Neutrophil (primary cell): Measurements from ENCODE around the gene PGLYRP3.
A peak's percentile ranks its signal among the peaks of the same experiment; 100 is the strongest.

Experiments
- H3K27ac ChIP-seq: fragments of 200-600 bp; sonication (generic); 2 replicates; pipeline ENCODE4 v1.5.1; 2016; ENCODE audit warnings: mild to moderate bottlenecking, moderate library complexity
- H3K27me3 ChIP-seq: fragments of 200-600 bp; sonication (generic); 2 replicates; pipeline ENCODE4 v1.6.0; 2016; ENCODE audit warnings: mild to moderate bottlenecking
- H3K36me3 ChIP-seq: fragments of 200-600 bp; sonication (generic); 2 replicates; pipeline ENCODE4 v1.5.1; 2017
- H3K4me1 ChIP-seq, 2 experiments: fragments of 200-600 bp in 1 of 2; sonication (generic) in 1 of 2; 1 replicate in 1 of 2; 2 replicates in 1 of 2; pipeline versions ENCODE4 v1.5.1 to v1.6.1; 2013 to 2016; ENCODE audit warnings: low read depth in 1 of 2, low read length in 1 of 2, mild to moderate bottlenecking in 1 of 2, moderate library complexity in 1 of 2; ENCODE audit not compliant: control insufficient read depth in 1 of 2, insufficient read depth in 1 of 2
- H3K4me3 ChIP-seq, 2 experiments: fragments of 200-600 bp in 1 of 2; sonication (generic) in 1 of 2; 1 replicate in 1 of 2; 2 replicates in 1 of 2; pipeline ENCODE4 v1.5.1; 2013 to 2016; ENCODE audit warnings: low read depth in 1 of 2, low read length in 1 of 2, mild to moderate bottlenecking in 1 of 2, moderate library complexity in 1 of 2
- H3K9me3 ChIP-seq: fragments of 200-600 bp; sonication (generic); 2 replicates; pipeline ENCODE4 v1.5.1; 2016
- CTCF ChIP-seq: fragments of 200-600 bp; sonication (generic); IDR thresholded peaks from 2 replicates; pipeline ENCODE4 v1.5.1; 2016; ENCODE audit warnings: antibody characterized with exemption

The PGLYRP3 gene

GRCh38 chr1:153345187-153346076 is 32.7 kb upstream of the PGLYRP3 start:
- H3K36me3 ChIP-seq = no peaks in the 10 kb centered on the region
- peak overlapping the region; percentile 83 for H3K27ac ChIP-seq
- peaks cover 56 to 61% of the 10 kb centered on the region in 2 experiments for H3K4me1 ChIP-seq
- peaks cover 1% of the 10 kb centered on the region for H3K27me3 ChIP-seq
- TF ChIP-seq CTCF = no peak
- no peak overlapping the region for H3K4me3 ChIP-seq
- no peaks in the 10 kb centered on the region for H3K9me3 ChIP-seq

DNA sequence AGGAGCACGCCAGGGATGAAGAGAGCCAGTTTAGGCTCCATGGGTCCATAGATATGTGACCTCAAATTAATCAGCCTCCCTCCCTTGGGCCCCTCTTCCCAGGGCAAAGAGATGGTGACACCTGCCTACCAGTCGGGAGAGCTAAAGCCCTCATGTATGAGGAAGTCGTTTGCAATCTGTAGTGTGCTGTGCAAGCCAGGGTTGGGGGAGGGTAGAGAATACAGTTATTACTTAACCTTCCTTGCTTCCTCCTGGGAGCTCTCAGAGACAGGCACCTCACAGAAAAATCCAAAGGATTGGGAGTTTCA is 31.9 kb upstream of the PGLYRP3 start:
- Histone ChIP-seq H3K9me3 (no peaks in the 10 kb centered on the region), H3K4me1 (peaks cover 52 to 58% of the 10 kb centered on the region in 2 experiments), H3K4me3 (no peak overlapping the region), H3K27me3 (peaks cover 9% of the 10 kb centered on the region), H3K27ac (peak overlapping the region; percentile 83), H3K36me3 (no peaks in the 10 kb centered on the region)
- TF ChIP-seq CTCF = no peak

- peak overlapping the region; percentile 83 for H3K27ac ChIP-seq
- peaks cover 14% of the 10 kb centered on the region for H3K27me3 ChIP-seq
- H3K4me1 ChIP-seq = peaks cover 46 to 53% of the 10 kb centered on the region in 2 experiments
- TF ChIP-seq CTCF = no peak
- no peaks in the 10 kb centered on the region for H3K36me3 ChIP-seq
- no peaks in the 10 kb centered on the region for H3K9me3 ChIP-seq
- no peak overlapping the region for H3K4me3 ChIP-seq
Measured at GRCh38 chr1:153343811-153344717, 31.3 kb upstream of the PGLYRP3 start.

GRCh38 chr1:153343040-153343681 is 30.4 kb upstream of the PGLYRP3 start:
- peaks cover 38 to 44% of the 10 kb centered on the region in 2 experiments for H3K4me1 ChIP-seq
- H3K4me3 ChIP-seq = no peak overlapping the region
- H3K27ac ChIP-seq = peak overlapping the region; percentile 83
- H3K9me3 ChIP-seq = no peaks in the 10 kb centered on the region
- TF ChIP-seq CTCF = no peak
- H3K36me3 ChIP-seq = no peaks in the 10 kb centered on the region
- peaks cover 21% of the 10 kb centered on the region for H3K27me3 ChIP-seq

DNA sequence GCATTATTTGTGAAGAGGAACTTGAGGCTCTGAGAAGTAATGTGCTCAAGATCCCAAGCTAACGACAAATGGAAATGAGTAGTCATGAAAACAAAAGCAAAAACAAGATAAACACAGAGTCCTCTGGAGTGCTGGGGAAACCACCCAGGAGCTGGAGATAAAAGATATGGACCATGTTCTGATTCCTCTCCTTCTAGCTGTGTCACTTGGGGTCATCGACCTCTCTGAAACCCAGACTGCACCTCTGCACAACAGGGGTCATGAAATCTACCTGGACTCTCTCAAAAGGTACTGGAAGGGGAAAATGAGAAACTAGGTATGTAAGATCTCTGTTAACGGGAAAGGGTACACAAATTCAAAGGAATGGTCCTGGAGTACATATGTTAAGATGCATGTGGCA is 29.4 kb upstream of the PGLYRP3 start:
- peaks cover 38 to 44% of the 10 kb centered on the region in 2 experiments for H3K4me1 ChIP-seq
- H3K4me3 ChIP-seq = no peak overlapping the region
- H3K27ac ChIP-seq = no peak overlapping the region
- no peaks in the 10 kb centered on the region for H3K9me3 ChIP-seq
- H3K36me3 ChIP-seq = no peaks in the 10 kb centered on the region
- H3K27me3 ChIP-seq = peaks cover 25% of the 10 kb centered on the region
- no peak for TF ChIP-seq CTCF
